HG03025 (cell line): ENCODE results near the gene NF1.
"Not testable (repeated sequence)": the region's sequence is repeated elsewhere in the genome, so short reads cannot be mapped to it uniquely, and the experiment has no call there.

ENCODE experiments used
- ATAC-seq: cut with Tn5 transposase; IDR thresholded peaks from one replicate; pipeline ENCODE4 v1.9.1; 2021; ENCODE audit warnings: mild to moderate bottlenecking, moderate library complexity; ENCODE audit not compliant: unreplicated experiment, low FRiP score

Gene NF1

DNA sequence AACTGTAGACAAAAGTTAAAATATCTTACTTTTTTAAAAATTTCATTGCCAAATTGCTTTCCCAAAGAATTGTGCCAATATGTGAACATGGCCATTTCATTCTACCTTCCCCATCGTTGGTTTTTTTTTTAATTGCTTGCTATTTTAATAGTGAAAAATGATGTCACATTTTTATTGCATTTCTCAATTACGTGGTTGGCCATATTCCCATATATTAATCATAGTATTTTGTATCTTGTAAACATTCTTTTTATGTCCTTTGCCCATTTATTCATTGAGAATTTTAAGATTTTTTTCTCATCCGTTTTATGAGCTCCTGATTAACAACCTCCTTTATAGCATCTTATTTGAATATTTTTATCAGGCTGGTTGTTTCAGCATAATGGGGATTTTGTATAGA, 195.0 kb downstream of the NF1 start:
- ATAC-seq = no peak

DNA sequence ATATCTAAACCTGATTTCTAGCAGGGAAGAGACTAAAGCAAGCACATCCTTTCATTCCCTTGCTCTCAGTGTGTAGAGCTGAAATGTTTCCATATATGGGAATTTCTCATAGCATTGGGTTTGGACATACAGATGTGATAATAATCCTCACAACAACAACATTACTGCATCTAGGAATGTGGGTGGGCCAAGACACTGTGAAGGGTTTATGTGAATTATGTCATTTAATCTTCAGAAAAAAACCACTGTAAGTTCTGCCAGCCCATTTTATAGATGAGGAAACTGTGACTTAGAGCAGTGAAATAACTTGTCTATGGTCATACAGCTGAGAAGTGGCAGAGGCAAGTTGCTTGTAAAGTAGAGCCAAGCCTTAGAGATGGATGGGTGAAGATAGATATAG, 197.0 kb downstream of the NF1 start:
- ATAC-seq = no peak

DNA sequence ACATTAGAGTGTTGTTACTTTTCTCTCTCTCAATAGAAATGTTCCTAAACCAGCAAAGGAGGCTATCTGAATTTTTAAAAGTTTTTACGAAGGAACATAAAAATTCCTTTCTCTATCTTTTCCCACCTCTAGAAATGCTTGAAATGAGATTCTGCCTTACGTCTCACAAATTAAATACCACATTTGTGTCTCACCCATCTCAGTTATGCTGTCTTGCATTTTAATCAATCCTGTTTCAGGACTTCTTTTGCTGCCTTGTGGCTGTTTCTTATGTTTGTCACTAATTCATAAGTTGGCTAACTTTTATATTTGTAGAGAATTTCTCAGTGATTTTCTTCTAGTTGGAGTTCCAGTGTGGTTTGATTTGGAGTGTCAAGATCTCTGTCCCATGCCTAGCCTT, 198.8 kb downstream of the NF1 start:
- ATAC-seq = no peak

DNA sequence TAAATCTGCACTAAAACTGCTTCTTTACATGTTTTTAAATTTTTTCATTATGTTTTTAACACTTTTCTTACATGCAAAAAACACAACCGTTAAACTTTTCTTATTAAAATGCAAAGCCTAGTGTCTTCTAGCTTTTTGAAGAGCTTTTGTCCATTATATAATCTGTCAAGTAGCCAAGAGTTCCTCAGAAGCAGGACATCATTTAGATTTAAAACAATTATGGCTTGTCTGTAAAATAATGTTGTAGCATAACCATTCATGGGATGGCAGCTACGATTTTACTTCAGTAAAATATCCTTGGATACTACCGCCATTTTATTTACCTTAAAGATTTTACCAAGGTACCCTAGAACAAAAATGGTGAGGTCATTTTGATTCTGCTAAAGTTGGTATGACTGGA, 199.5 kb downstream of the NF1 start:
- no peak for ATAC-seq

DNA sequence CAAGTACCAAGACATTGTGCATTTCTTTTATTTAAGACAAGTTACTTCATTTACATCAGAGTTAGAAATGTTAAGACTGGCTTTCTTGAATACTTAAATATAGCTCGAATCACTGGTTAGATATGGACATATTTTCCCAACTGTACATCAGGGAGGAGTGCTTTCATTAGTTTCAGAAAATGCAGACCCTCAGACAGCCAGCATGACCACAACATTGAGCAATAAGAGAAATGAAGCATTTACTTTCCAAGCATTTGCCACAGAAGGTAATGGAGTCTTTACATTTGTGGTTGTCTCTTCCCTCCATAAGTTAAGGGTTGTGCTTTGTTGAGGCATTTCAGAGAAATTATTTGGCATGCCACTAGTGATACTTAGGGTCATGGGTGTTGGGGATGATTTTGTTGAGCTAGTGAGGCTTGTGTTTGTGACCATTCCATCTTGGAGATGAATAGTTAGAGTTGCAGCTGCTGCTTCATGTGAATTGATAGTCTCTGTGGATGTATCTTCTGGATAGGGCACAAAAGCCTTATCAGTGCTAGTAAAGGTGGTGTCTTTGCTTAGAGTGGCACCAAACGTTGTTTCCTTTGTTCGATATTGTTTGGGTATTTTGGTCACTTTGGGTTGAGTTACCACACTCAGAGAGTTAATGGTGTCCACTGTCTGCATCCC, 200.2 kb downstream of the NF1 start:
- no peak for ATAC-seq

DNA sequence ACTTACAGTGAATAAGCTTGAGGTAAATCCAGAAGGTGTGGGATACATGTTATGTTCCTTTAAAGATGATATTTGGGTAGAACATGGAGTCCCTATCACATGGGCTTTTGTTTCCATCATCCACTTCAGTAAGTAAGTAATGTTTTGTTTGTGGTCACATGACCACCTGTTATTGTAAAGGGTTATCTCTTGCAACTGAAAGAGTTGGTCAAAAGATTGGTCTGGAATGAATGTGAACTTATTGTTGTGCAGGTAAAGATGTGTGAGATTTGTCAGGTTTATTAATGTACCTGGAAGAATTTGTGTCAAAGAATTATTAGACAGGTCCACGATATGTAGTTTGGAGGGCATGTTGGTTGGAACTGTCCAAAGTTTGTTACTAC, 200.7 kb downstream of the NF1 start:
- no peak for ATAC-seq

DNA sequence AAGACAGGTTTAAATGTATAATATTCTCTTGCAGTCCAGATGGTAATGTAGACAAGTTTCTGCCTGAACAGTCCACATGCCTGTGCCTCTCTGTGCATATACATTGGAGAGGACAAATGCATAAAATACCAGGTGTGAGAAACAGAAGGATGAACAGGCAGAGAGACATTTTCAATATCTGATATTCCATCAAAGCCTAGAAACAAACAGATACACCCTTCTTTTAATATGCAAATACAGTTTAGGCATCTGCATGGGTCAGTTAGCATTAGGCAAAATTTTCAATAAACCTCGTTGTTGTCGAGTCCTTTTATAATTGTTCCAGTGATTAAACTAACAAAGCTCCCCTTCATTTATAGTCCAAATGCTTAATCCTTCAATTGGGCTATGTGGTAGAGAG, 201.4 kb downstream of the NF1 start:
- no peak for ATAC-seq

DNA sequence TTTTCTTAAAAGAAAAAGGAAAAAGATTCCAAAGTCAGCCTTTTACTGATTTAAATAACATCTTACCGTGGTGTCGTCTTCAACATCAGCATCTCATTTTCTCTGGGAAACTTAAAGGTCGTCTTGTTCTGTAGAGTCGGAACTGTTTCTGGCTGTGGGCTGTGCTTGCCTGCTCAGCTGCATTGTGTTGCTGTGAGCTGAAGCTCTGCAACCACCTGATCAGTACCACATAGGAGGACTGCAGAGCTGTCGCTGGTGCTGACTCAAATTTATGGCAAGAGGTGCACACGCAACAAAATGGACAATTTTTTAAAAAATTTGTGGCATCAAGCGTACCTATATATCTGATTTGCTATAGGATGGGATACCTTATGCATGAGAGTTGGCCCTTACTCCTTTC, 202.3 kb downstream of the NF1 start, which contains the start of gene OMG:
Gene OMG (minus strand): TSS at position 150 of the 400 bp plus-strand sequence. CDS start 908 bp downstream, outside the sequence.
- no peak for ATAC-seq

DNA sequence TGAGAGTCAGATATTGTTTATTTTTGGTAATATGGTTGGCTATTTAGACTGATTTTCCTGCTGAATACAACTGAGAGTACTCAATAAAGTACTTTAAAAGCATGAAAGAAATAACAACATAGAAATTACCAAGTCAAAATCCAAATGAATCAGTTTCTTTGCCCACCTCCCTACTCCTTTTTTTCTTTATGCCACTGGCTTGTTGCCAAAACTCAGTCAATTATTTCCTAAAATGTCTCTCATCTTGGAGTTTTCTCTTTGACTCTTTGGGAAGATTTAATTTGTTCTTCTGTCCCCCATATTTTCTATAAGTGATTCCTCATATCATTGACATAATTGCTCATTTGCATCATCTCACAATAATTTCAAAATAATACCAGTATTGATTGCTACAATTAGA, 204.8 kb downstream of the NF1 start:
- ATAC-seq = no peak

DNA sequence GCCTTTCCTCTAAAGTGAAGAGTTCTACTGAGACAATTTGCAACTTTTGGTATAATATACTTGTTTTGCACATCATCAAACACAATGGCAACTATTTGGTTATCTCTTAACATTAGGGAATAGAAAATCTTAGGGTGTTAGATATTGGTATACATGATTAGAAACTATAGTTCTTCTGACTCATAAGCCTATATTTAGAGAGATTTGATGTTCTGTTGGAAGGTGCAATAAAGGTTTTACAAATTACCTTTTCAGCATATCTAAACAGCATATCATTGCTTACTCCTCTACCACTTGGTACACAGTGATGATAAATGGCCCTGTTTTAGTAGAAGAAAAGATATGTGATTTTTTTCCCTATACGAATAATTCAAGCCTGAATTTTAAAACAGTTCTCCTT, 212.9 kb downstream of the NF1 start:
- no peak for ATAC-seq

DNA sequence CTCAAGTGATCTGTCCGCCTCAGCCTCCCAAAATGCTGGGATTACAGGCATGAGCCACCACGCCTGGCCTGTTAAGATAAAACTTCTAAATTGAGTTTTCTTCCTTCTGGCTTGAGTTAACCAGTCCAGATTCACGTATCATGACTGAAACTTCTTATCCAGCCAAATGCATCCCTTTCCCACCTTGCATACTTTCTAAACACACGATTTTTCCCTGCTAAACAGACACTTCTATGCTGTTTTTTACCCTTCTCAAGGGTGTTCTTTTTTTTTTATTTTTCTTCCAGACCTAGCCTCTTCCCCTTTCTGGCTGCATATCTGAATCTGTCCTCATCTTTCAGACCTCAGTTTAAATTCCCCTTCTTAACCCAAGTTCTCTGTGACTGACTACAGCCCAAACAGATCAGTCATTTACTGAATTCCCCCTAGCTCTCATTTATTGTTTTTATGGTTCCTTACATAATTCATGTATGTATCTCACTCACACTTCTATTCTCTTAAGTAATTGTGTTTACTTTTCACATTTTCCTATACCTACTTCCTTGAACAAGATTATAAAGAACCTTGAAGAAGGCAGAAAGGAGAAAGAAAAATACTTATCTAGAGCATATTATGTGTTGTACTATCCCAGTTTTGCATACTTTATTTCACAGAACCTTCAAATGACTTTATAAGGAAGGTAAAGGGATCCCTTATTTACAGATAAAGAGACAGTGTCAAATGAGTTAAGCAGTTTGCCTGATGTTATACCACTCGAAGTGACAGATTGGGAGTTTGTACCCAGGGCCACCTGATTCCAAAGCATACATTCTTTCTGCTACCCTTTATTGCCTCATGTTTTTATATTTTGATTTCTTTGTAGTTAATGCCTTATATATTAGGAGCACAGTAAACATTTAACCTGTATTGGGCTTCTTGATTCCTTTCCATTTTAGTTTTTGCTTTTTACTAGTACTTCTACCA, 213.9 kb downstream of the NF1 start:
- no peak for ATAC-seq

DNA sequence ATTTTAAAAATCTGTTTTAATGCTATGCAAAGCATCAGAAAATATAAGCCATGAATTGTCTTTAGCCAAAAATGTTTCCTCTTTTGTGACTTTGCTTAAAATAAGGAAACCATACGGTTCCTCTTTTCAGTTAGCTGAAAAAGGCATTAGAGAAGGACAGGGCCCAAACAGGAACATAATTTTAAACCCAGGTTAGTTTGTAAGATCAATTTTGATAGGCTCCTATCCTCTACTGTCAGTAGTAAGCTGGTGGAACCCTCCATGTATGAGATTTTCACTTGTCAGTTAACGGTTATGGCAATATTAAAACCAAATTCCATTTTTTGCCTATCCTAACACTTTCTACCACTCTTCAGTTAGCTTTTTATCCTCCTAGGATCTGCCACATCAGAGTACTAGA, 214.8 kb downstream of the NF1 start:
- ATAC-seq = no peak

DNA sequence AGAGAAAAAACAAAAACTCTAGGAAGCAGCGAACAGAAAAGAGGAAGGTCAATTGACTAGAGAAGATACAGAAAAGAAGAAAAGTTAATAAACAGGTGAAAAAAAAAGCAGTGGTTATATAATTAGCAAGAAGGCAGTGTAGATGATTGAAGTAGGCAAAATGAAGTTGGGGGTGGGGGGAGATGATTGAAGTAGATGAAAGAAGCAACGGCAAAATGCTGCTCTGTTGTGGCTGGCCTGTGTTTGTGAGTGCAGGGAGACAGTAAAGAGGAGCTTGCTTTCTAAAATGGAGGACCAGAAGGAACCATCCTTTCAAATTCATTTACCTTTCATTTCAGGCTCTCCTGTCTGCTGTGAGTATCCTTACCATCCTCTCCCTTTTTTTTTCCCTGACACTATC, 215.5 kb downstream of the NF1 start:
- ATAC-seq = no peak

DNA sequence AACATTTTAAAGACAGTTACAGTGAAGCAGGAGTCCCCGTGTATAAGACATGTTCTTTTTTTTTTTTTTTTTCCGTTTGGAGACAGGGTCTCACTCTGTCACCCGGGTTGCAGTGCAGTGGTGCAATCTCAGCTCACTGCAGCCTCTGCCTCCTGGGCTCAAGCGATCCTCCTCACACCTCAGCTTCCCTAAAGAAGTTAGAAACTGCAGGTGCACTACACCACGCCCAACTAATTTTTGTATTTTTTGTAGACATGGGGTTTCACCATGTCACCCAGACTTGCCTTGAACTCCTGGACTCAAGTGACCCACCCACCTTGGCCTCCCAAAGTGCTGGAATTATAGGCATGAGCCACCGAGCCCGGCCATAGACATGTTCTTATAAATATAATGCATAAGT, 216.1 kb downstream of the NF1 start:
- ATAC-seq = no peak

DNA sequence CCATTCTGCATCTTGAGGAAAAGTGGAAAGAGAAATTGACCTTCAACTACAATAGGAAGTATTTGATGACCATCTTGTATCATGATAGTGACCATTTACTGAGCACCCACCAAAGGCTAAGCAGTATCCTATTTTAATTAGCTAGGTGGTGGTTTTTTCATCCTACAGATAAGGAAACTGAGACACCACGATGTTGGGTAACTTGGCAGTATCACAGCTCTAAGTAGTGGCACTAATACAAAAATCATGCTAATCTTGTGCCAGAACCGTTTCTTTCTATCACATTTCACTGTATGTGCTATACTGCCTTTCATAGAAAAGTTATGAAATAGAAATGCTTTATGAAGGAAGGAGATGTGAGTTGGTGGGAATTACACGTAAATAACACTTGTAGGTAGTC, 216.7 kb downstream of the NF1 start:
- no peak for ATAC-seq

DNA sequence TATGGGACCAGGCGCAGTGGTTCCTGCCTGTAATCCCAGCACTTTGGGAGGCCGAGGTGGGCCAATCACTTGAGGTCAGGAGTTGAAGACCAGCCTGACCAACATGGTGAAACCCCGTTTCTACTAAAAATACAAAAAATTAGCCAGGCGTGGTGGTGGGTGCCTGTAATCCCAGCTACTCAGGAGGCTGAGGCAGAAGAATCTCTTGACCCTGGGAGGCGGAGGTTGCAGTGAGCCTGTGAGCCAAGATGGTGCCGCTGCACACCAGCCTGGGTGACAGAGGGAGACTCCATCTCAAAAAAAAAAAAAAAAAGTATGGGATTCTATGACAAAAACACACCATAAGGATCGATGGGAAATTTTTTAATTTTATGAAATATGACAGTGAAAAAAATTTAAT, 217.4 kb downstream of the NF1 start:
- ATAC-seq = not testable (repeated sequence)

DNA sequence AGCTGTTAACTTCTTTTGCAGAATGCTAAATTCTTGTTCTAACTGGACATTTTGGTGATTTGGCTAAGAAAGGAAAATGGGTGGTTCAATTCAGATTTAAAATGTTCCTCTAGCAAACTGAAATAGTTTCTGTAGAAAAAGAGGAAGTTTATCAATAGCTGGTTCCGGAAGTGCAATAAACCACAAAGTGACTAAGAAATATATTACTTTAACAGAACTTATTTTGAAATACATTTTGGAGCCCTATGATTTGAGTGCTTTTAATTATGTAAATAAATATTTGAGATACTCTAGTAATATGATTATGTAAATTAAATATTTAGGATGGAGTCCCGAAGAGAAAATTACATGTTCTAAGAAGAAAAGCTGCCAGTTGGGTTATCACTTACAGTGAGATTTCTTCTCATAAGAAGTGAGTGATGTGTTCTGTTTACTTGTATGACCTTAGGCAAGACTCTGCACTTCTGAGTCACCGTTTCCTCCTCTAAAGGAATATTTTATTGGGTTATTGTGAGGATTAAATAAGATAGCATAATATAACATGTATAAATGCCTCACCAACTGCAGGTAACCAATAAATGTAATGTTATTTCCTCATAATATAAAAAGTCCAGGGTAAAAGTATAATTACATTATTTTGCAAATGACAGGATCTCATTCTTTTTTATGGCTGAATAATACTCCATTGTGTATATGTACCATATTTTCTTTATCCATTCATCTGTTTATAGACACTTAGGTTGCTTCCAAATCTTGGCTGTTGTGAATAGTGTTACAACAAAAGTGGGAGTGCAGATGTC, 219.4 kb downstream of the NF1 start, which contains the start of gene EVI2B:
Gene EVI2B (minus strand): TSS at position 73 of the 800 bp plus-strand sequence. CDS start 8,445 bp downstream, outside the sequence.
- no peak for ATAC-seq

DNA sequence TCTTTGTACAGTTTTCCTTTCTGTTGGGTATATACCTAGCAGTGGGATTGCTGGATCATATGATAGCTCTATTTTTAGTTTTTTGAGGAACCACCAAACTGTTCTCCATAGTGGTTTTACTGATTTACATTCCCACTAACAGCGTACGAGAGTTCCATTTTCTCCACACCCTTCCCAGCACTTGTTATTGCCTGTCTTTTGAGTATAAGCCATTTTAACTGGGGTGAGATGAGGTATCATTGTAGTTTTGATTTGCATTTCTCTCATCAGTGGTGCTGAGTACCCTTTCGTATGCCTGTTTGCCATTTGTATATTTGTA, 220.0 kb downstream of the NF1 start:
- no peak for ATAC-seq

DNA sequence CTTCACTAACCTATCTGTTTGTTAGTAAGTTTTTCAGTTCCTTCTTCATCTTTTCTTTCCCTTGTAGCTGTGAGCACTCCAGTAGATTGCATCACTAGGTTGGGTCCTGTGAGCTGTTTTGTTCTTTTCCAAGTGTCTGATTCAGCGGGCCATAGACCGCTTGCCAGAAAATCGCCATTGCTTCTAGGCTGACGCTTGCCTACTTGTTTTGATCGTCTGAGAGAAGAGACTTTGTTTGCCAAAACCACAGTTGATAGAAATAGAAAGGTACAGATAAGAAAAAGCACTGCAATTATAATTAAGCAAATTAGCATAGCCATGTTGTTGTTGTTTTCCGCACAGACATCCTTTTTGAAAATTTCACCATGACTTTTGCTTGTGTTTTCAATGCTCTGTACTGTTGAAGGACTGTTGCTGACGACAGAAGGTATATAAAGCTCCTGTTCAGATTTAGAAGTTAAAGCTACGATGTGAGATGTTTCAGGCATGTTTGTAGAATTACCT, 223.6 kb downstream of the NF1 start:
- ATAC-seq = no peak

DNA sequence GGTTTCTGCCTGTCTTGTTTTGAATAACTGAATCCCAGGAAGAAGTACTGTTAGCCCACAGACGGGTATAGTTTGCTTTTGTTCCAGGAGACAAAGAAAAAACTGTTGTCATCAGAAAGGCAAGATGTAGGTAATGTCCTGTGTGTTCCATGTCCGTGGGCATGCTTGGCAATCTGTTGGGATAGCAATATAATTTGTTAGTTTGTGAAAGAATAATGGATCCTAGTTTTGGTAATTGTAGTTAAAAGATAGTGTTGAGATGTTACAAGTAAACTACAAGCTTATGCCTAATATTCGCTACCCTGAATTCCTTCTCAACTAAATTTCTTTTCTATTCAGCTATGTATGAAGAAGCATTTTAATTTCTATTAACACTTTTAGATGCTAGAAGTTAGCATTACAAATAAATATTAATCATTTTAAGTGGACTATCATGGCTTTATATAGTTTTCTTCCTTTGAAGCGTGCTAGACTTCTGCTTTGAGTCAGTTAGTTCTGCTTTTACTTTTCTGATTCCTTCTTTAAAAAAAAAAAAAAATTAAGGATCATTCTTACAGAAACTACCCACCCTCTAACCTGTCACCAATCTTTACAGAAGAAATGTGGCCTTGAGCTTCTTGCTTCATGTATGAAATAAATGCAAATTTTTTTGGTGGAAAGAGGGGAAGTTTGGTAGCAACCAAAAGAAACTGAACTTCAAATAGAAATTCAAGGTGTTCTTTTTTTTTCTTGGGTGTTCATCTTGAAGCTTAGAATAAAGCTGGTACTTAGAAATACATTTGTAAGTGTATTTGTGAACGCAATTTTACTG, 224.3 kb downstream of the NF1 start:
- ATAC-seq = no peak
